ENCODE measurements around the gene MAPT.
"Not testable (repeated sequence)": the region's sequence is repeated elsewhere in the genome, so short reads cannot be mapped to it uniquely, and the experiment has no call there.

Gene MAPT

DNA sequence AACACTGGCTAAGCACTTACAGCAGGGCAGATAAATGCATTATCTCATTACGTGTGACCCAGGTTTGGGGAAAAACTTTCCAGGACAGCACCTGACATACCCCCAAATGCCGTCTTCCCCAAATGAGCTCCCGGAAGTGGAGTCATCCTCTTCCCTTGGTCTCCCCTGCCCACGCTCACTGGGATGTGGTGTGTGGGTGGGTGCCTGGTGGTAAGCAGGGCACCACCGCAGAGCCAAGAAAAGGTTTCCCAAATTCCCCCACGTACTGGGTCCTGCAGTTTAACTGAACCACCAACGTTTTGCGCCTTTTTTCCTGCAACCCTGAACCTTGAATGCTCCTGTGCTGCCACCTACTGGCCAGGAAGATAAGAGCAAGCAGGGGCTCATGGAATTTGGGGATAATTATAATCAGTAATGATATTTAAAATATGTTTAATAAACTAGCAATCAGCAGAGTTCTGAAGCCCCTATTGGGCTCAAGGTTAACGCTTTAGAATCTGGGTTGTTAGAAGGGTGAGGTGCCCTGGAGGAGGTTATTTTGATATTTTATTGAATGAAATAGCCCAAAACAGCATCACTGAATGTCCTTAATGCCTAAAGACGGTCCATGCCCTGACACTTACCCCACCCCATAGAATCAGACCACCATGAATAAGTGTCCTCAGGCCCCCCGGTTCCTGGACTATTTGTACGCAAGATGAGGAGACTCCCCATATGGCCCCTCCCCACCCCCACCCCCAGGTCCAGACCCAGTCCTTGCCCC lies 41.6 kb upstream of the MAPT start:
- Histone ChIP-seq H3K27ac (no peak overlapping the region), H3K4me3 (no peak overlapping the region), H3K36me3 (no peaks in the 10 kb centered on the region), H3K4me1 (peaks cover 0 to 2% (median 0%) of the 10 kb centered on the region in 4 donors), H3K9me3 (no peaks in the 10 kb centered on the region), H3K27me3 (peaks cover 0 to 71% of the 10 kb centered on the region in 2 donors)
- TF ChIP-seq, protein P1, sequence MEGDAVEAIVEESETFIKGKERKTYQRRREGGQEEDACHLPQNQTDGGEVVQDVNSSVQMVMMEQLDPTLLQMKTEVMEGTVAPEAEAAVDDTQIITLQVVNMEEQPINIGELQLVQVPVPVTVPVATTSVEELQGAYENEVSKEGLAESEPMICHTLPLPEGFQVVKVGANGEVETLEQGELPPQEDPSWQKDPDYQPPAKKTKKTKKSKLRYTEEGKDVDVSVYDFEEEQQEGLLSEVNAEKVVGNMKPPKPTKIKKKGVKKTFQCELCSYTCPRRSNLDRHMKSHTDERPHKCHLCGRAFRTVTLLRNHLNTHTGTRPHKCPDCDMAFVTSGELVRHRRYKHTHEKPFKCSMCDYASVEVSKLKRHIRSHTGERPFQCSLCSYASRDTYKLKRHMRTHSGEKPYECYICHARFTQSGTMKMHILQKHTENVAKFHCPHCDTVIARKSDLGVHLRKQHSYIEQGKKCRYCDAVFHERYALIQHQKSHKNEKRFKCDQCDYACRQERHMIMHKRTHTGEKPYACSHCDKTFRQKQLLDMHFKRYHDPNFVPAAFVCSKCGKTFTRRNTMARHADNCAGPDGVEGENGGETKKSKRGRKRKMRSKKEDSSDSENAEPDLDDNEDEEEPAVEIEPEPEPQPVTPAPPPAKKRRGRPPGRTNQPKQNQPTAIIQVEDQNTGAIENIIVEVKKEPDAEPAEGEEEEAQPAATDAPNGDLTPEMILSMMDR (IDR thresholded peaks at IDR 0.05): peak; percentile 59 to 84
- peak in 1 of 2 donors; percentile 66 for DNase-seq
- intact Hi-C loops (cut with DNase I; ENCODE audit: low total_unique reads): no loop called here

DNA sequence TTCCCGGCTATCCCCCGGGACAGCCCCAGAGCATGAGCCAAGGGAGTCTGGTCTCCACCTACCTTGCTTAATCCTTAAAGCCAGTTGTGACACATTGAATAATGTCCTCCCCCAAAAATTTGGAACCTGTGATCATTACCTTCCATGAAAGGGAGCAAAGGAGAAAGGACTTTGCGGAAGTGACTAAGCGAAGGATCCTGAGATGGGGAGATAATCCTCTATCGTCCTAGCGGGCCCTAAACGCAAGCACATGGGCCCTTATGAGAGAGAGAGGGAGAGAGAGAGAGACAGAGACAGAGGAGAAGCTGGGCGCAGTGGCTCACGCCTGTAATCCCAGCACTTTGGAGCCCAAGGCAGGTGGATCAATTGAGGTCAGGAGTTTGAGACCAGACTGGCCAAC lies 40.1 kb upstream of the MAPT start:
- no peak overlapping the region for H3K4me3 ChIP-seq
- no peaks in the 10 kb centered on the region for H3K9me3 ChIP-seq
- H3K27me3 ChIP-seq: peaks cover 0 to 78% of the 10 kb centered on the region in 2 donors
- H3K27ac ChIP-seq: no peak overlapping the region
- H3K36me3 ChIP-seq: no peaks in the 10 kb centered on the region
- intact Hi-C loops (cut with DNase I; ENCODE audit: low total_unique reads): no loop called here
- H3K4me1 ChIP-seq: peaks cover 0 to 2% (median 0%) of the 10 kb centered on the region in 4 donors
- no peak for DNase-seq
- TF ChIP-seq, protein P1 (IDR thresholded peaks at IDR 0.05): no peak

DNA sequence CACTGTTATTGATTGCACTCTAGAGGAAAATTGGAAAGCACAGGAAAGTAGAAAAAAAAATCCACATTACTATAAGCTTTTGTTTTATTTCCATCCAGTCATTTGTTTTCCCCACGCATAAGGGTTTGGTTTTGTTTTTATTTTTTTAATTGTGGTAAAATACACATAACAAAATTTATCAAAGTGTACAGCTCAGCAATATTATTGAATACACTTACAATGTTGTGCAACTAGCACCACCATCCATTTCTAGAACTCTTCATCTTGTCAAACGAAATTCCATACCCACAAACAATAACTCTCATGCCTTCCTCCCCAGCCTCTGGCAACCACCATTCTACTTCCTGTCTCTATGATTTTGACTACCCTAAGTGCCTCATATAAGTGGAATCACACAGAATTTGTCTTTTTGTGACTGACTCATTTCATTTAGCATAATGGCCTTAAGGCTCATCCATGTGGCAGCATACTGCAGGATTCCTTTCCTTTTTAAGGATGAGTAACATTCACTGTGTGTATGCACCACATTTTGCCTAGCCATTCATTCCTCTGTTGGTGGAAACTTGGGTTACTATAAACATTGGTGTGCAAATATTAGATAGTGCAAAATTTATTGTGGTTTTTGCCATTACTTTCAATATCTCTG lies 38.5 kb upstream of the MAPT start:
- Histone ChIP-seq H3K27ac (no peak overlapping the region), H3K4me1 (peaks cover 0 to 2% (median 0%) of the 10 kb centered on the region in 4 donors), H3K4me3 (no peak overlapping the region), H3K27me3 (peaks cover 0 to 79% of the 10 kb centered on the region in 2 donors), H3K36me3 (no peaks in the 10 kb centered on the region), H3K9me3 (no peaks in the 10 kb centered on the region)
- no peak for DNase-seq
- TF ChIP-seq, protein P1 (IDR thresholded peaks at IDR 0.05): no peak
- intact Hi-C loops (cut with DNase I; ENCODE audit: low total_unique reads): no loop called here

DNA sequence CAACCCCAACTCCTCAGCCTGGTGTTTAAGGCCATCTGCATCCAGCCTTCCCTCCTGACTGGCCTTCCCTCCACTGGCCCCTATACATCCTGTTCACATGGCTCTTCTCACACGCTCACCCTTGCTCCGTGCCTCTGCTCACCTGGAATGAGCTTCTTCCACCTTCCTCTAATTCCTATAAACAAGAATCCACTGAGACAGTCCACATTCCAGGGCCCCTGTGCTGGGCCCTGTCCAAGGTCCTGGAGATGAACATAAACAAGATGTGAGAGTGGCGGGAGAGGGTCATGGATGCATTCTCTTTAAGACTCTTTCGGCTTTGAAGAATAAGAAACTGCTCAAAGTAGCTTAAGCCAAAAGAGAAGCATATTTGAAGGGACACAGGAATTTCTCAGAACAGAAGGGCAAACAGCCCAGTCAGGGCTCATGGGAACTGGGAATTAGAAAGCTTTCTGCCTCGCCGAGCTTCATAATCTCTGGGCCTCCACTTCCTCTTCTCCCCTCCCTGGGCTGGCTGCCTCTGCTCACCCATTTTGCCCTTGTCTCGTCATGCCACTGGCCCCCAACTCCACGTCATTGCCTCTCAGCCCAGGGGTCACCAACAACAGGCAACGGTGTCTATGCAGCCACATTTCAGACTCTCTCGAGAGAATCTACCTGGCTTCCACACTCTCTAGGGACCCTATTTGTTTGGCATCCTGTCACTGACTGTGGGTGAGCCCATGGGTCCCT lies 36.2 kb upstream of the MAPT start:
- no peak for DNase-seq
- Histone ChIP-seq H3K4me1 (no peaks in the 10 kb centered on the region), H3K27me3 (peaks cover 0 to 60% of the 10 kb centered on the region in 2 donors), H3K4me3 (no peak overlapping the region), H3K27ac (no peak overlapping the region), H3K9me3 (no peaks in the 10 kb centered on the region), H3K36me3 (no peaks in the 10 kb centered on the region)
- intact Hi-C loops (cut with DNase I; ENCODE audit: low total_unique reads): no loop called here
- TF ChIP-seq, protein P1 (IDR thresholded peaks at IDR 0.05): no peak

DNA sequence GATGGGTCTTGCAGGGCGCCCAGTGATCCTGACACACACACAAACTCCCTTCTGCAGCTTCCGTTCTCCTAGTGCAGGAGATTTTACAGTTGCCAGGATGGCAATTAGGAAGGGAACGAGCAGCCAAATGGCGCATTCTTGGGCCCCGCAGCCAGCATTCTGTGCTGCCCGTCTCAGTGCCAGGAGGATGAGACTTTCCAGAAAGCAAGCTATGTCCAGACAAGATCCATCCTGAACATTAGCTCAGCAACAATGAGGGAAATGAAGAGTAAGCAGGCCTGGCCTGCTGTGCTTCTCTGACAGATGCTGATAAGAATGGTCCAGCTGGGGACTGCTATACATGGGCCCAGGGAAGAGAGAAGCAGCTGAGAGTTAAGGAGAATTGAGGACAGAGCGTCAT lies 33.2 kb upstream of the MAPT start:
- peaks cover 0 to 61% of the 10 kb centered on the region in 2 donors for H3K27me3 ChIP-seq
- no peaks in the 10 kb centered on the region for H3K36me3 ChIP-seq
- H3K27ac ChIP-seq: no peak overlapping the region
- intact Hi-C loops (cut with DNase I; ENCODE audit: low total_unique reads): no loop called here
- H3K4me3 ChIP-seq: no peak overlapping the region
- H3K4me1 ChIP-seq: no peaks in the 10 kb centered on the region
- no peak for DNase-seq
- TF ChIP-seq, protein P1 (IDR thresholded peaks at IDR 0.05): no peak
- no peaks in the 10 kb centered on the region for H3K9me3 ChIP-seq

DNA sequence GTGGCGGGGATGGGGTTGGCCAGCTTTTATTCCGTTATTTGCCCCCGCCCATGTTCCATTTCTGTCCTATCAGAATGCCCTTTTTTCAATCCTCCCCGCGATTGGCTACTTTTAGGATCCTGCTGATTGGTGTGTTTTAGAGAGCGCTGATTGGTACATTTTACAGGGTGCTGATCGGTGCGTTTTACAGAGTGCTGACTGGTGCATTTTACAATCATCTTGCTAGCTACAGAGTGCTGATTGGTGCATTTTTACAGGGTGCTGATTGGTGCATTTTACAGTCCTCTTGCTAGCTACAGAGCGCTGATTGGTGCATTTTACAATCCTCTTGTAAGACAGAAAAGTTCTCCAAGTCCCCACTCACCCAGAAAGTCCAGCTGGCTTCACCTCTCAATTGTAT lies 32.2 kb upstream of the MAPT start:
- DNase-seq; H3K4me3 ChIP-seq; intact Hi-C loops (cut with DNase I; ENCODE audit: low total_unique reads); H3K4me1 ChIP-seq; H3K36me3 ChIP-seq; H3K9me3 ChIP-seq; H3K27ac ChIP-seq: not testable (repeated sequence)
- peaks cover 0 to 68% of the 10 kb centered on the region in 2 donors for H3K27me3 ChIP-seq
